Lower leg skin (tissue), 3 donors: ENCODE measurements around the gene COL25A1.

ENCODE experiments used
- CTCF ChIP-seq, 3 donors: fragments of 450-650 bp; IDR thresholded peaks; one replicate each; pipeline ENCODE4 v1.5.1; 2016; ENCODE audit warnings: antibody characterized with exemption in 3 of 3, mild to moderate bottlenecking in 3 of 3, moderate library complexity in 2 of 3
- POLR2A ChIP-seq, 2 donors: fragments of 450-650 bp; IDR thresholded peaks; one replicate each; pipeline ENCODE4 v1.6.1; 2016 to 2017; ENCODE audit warnings: antibody characterized with exemption in 2 of 2, mild to moderate bottlenecking in 1 of 2, moderate library complexity in 1 of 2

- no peak for TF ChIP-seq CTCF (IDR thresholded peaks at IDR 0.05)
- TF ChIP-seq POLR2A (IDR thresholded peaks at IDR 0.05), result no peak
Observed at GRCh38 chr4:108830509-108831244, 471.8 kb downstream of the COL25A1 start.
